T47D (cell line): ENCODE results near the gene KCNK16.

Experiments
- DNase-seq, 2 experiments: peaks; one replicate each; pipeline versions ENCODE4 v3.0.0 to v3.0.0-alpha.2; 2011 to 2012; ENCODE audit warnings: low read depth in 1 of 2, low spot score in 1 of 2
- JUND ChIP-seq: IDR thresholded peaks from 2 replicates; pipeline ENCODE4 v1.6.1; 2012; ENCODE audit warnings: low read depth
- in situ Hi-C: cut with HindIII; loops from 2 replicates; pipeline ENCODE4 v1.10.0; 2016; ENCODE audit warnings: low sequenced_read_pairs, low pct_unique_long_range_greater_than_20kb

KCNK16 gene

GRCh38 chr6:39314273-39314795 is 8.2 kb downstream of the KCNK16 start, which contains the start of gene KCNK17:
Gene KCNK17 (minus strand): TSS chr6:39314419. CDS start chr6:39314320, 99 bp downstream.
- TF ChIP-seq JUND: no peak
- DNase-seq: no peak
- in situ Hi-C loops: no loop called here

GRCh38 chr6:39313526-39314272 is 8.8 kb downstream of the KCNK16 start:
- no peak for DNase-seq
- no peak for TF ChIP-seq JUND
- in situ Hi-C loops: no loop called here

DNA sequence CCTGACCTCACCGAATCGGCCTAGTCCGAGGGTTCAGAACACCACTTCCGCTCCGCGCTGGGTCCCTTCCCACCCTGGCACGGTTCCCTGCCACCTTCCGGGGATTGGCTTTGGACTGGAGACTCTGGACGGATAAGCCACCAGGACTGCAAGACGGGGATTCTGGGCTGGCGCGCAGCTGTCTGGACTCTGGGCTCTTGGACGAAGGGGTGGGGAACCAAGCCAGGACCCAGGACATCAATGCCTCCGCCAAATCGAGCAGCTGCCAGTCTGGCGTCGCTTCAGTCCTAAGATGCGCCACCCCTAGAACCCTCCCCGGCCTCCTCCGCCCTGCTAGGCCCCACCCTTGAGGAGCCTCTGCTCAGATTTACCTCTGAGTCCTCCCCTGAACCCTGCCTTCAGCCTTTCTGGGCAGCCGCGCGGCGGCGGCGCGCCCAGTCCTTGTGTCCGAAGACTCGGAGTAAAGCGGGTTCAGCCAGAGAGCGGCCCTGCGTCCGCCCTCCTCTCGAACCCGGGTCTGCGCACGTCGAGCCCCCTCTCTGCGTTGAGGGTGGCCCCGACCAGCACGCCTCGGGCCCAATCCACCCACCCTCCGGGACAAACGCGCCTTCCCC is 9.5 kb downstream of the KCNK16 start:
- DNase-seq: no peak
- in situ Hi-C loops: no loop called here
- no peak for TF ChIP-seq JUND

DNA sequence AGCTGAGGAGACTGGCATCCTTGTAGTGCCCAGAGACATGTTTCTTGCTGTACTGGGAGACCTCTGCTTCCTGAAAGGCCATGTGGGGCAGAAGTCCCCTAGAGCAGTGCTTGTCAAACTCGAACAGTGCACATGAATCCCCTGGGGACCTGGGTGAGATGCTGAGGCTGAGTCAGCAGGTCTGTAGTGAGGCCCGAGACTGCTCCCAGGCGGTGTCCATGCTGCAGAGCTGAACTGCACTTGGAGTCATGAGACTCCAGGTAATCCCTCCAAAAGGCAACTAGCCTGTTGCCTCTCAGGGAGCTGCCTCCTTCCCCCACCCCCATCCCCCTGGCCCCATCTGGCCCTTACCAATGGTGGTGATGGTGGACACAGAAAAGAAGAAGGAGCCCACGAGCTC is 12.0 kb downstream of the KCNK16 start:
- no peak for DNase-seq
- no peak for TF ChIP-seq JUND
- in situ Hi-C loops: no loop called here

GRCh38 chr6:39309942-39310531 is 12.5 kb downstream of the KCNK16 start:
- in situ Hi-C loops: no loop called here
- DNase-seq: peak; percentile 87 to 92
- TF ChIP-seq JUND: no peak

- in situ Hi-C loops: no loop called here
- TF ChIP-seq JUND: no peak
- no peak for DNase-seq
These were observed 15.0 kb downstream of the KCNK16 start for GRCh38 chr6:39307462-39307861.

DNA sequence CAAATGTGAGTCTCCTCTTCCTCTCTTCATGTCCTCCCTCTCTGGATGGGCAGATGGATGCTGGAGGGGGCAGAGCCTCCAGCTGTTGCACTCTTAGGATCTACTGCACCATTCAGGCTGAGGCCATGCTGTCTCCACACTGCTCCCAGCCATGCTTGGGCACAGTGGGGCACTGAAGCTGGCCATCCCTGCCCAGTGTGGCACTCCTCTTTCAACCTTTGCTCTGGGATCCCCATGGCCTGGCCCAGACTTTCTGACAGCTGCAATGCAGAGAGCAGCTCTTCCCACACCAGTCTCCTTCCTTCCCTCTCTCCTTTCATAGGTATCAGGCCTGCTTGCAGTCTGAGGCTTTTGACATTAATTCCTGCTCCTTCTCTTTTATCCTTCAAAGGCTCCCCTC is 17.6 kb downstream of the KCNK16 start:
- DNase-seq: no peak
- in situ Hi-C loops: no loop called here
- no peak for TF ChIP-seq JUND

GRCh38 chr6:39303425-39304153 is 18.9 kb downstream of the KCNK16 start:
- no peak for TF ChIP-seq JUND
- DNase-seq: no peak
- in situ Hi-C loops: no loop called here

DNA sequence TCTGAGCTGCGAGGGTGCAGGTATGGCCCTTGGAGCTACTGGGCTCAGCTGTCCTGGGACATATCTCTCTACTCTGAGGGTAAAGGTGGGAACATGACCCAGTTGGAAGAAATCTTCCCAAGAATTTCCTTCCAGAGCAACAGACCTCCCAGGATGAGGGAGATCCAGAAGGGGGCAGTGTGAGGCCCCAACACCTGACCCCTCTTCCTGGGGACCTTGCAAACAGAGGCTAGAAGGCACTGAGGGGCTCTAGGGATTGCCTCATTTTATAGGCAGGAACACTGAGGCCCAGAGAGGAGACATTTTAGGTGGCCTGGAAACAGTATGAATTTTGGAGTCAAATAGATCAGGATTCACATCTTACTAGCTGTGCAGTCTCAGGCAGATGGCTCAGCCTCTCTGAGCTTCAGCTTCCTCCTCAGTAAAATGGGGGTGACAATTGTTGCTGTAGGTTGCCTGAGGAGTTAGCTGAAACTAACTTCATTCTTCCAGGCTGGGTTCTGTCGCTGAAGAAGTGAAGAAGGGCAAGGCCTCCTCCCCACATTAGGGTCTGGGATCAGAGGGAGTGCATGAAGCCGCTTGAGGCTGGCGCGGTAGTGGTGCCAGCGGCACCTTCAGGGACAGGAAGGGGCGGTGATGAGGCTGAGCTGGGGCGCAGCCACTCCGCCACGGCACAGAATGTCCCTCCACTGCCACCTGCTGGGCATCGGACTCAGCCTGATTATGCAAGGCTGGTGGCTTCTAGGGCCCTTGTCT is 19.7 kb downstream of the KCNK16 start:
- in situ Hi-C loops: no loop called here
- TF ChIP-seq JUND: no peak
- peak; percentile 88 to 95 for DNase-seq

DNA sequence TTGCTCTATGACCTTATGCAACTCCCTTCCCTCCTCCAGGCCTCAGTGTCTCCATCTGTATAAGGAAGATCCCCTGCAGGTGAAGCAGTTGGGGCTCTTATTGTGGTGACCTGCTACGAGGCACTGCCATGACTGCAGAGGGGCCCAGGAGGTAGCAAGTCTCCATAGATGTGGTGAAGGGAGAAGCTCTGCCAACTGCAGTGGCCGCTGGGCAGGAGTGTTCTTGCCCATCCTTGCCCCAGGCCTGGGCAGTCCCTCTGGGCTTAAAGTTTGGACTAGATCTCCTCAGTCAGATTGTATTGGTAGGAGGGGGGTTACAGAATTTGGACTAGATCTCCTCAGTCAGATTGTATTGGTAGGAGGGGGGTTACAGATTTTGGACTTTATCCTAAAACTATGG is 20.5 kb downstream of the KCNK16 start:
- in situ Hi-C loops: no loop called here

GRCh38 chr6:39301606-39302005 is 20.9 kb downstream of the KCNK16 start:
- no peak for TF ChIP-seq JUND
- in situ Hi-C loops: no loop called here

More for the DNA sequence above, 20.5 kb downstream of the KCNK16 start:
- DNase-seq: no peak
- TF ChIP-seq JUND: no peak

DNA sequence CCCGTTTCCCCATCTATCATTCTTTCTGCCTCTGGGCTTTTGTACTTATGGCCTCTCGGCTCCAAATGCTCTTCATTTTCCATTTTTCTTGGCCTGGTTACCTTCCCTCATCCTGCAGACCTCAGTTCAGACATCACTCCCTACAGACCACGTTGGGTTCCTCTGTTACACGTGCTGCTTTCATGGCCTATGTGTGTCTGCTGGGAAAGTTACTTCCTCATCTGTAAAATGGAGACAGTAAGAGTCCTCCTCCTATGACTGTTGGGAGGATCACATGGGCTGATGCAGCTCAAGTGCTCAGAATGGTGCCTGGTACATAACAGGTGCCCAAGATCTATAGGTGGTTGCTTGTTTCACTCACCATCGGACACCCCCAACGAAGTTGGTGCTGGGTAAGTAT is 21.8 kb downstream of the KCNK16 start:
- no peak for TF ChIP-seq JUND
- DNase-seq: no peak
- in situ Hi-C loops: no loop called here

More at GRCh38 chr6:39301606-39302005, 20.9 kb downstream of the KCNK16 start:
- DNase-seq: peak in 1 of 2 experiments; percentile 31
